Neural cell (in vitro differentiated cells): ENCODE results near the gene MYLK. TPM values are rescaled to one million over a fixed set of nuclear protein-coding genes. Genes with fewer than 3 reads are reported as not detected.
"Not testable (repeated sequence)": the region's sequence is repeated elsewhere in the genome, so short reads cannot be mapped to it uniquely, and the experiment has no call there.

Experiments
- H2AFZ ChIP-seq: fragments of 200-600, 300-800 bp; sonication (generic), shearing (Covaris generic); 2 replicates; pipeline ENCODE4 v1.6.0; 2014; ENCODE audit warnings: low read depth, mild to moderate bottlenecking, antibody characterized with exemption, low read length, moderate library complexity
- H3F3A ChIP-seq: fragments of 200-600 bp; shearing (Covaris generic); 2 replicates; pipeline ENCODE4 v1.6.1; 2016; ENCODE audit warnings: mild to moderate bottlenecking, moderate library complexity, mixed read lengths, antibody characterized with exemption, low read length; ENCODE audit not compliant: insufficient read depth, poor library complexity, severe bottlenecking
- H3K27ac ChIP-seq: fragments of 200-600, 300-800 bp; sonication (generic), shearing (Covaris generic); 2 replicates; pipeline ENCODE4 v1.5.1; 2014; ENCODE audit warnings: mild to moderate bottlenecking, low read length, moderate library complexity
- H3K27me3 ChIP-seq: fragments of 300-800, 200-600 bp; sonication (generic), shearing (Covaris generic); 2 replicates; pipeline ENCODE4 v1.6.0; 2014; ENCODE audit warnings: mild to moderate bottlenecking, low read depth, low read length, moderate library complexity; ENCODE audit not compliant: insufficient read depth
- H3K36me3 ChIP-seq: fragments of 300-800, 200-600 bp; sonication (generic), shearing (Covaris generic); 2 replicates; pipeline ENCODE4 v1.5.1; 2014; ENCODE audit warnings: mild to moderate bottlenecking, antibody characterized with exemption, low read length, moderate library complexity; ENCODE audit not compliant: insufficient read depth
- H3K4me2 ChIP-seq: fragments of 300-800, 200-600 bp; sonication (generic), shearing (Covaris generic); 2 replicates; pipeline ENCODE4 v1.6.0; 2014; ENCODE audit warnings: mild to moderate bottlenecking, low read length
- H3K4me3 ChIP-seq: fragments of 300-800, 200-600 bp; sonication (generic), shearing (Covaris generic); 2 replicates; pipeline ENCODE4 v1.5.1; 2014; ENCODE audit warnings: mild to moderate bottlenecking, low read length, moderate library complexity
- H3K79me2 ChIP-seq: fragments of 200-600 bp; shearing (Covaris generic); replicated peaks from 2 replicates; pipeline ENCODE4 v1.6.0; 2014; ENCODE audit warnings: mild to moderate bottlenecking, low read length, moderate library complexity; ENCODE audit not compliant: insufficient read depth
- H3K9ac ChIP-seq: fragments of 300-800, 200-600 bp; sonication (generic), shearing (Covaris generic); 2 replicates; pipeline ENCODE4 v1.6.1; 2016; ENCODE audit warnings: mild to moderate bottlenecking, low read length, mixed read lengths
- H3K9me2 ChIP-seq: fragments of 200-600 bp; shearing (Covaris generic); 2 replicates; pipeline ENCODE4 v1.6.1; 2016; ENCODE audit warnings: mild to moderate bottlenecking, low read length, mixed read lengths; ENCODE audit not compliant: insufficient read depth
- H3K9me3 ChIP-seq: fragments of 200-600, 300-800 bp; sonication (generic), shearing (Covaris generic); 2 replicates; pipeline ENCODE4 v1.6.1; 2016; ENCODE audit warnings: mild to moderate bottlenecking, mixed run types, low read length, moderate library complexity, mixed read lengths
- H4K20me1 ChIP-seq: fragments of 200-600 bp; shearing (Covaris generic); 2 replicates; pipeline ENCODE4 v1.6.1; 2016; ENCODE audit warnings: mild to moderate bottlenecking, mixed run types; ENCODE audit not compliant: insufficient read depth
- CTCF ChIP-seq: fragments of 450-650 bp; IDR thresholded peaks from 2 replicates; pipeline ENCODE4 v1.5.1; 2014; ENCODE audit warnings: antibody characterized with exemption, mild to moderate bottlenecking, moderate library complexity; ENCODE audit not compliant: poor library complexity, severe bottlenecking
- EP300 ChIP-seq: fragments of 450-650 bp; conservative IDR thresholded peaks from 2 replicates; pipeline ENCODE4 v1.6.1; 2014; ENCODE audit warnings: antibody characterized with exemption, mild to moderate bottlenecking, moderate library complexity; ENCODE audit not compliant: poor library complexity, severe bottlenecking
- EZH2 ChIP-seq: fragments of 200-600, 300-800 bp; shearing (Covaris generic), sonication (generic); IDR thresholded peaks from 2 replicates; pipeline ENCODE4 v1.6.1; 2014; ENCODE audit warnings: antibody characterized with exemption, low read length, borderline replicate concordance, mild to moderate bottlenecking; ENCODE audit not compliant: insufficient read depth, poor library complexity, severe bottlenecking
- MXI1 ChIP-seq: fragments of 450-650 bp; conservative IDR thresholded peaks from 2 replicates; pipeline ENCODE4 v1.6.1; 2014; ENCODE audit warnings: antibody characterized with exemption, mild to moderate bottlenecking; ENCODE audit not compliant: poor library complexity, severe bottlenecking
- POLR2AphosphoS5 ChIP-seq: IDR thresholded peaks from 2 replicates; pipeline ENCODE4 v1.6.1; 2012
- RAD21 ChIP-seq: fragments of 450-650 bp; conservative IDR thresholded peaks from 2 replicates; pipeline ENCODE4 v1.6.1; 2014; ENCODE audit warnings: antibody characterized with exemption, mild to moderate bottlenecking, moderate library complexity
- REST ChIP-seq: IDR thresholded peaks from 2 replicates; pipeline ENCODE4 v1.6.1; 2012; ENCODE audit warnings: borderline replicate concordance
- SMC3 ChIP-seq: fragments of 450-650 bp; conservative IDR thresholded peaks from 2 replicates; pipeline ENCODE4 v1.6.1; 2014; ENCODE audit warnings: antibody characterized with exemption, mild to moderate bottlenecking, moderate library complexity; ENCODE audit not compliant: poor library complexity
- TAF1 ChIP-seq: IDR thresholded peaks from 2 replicates; pipeline ENCODE4 v1.6.1; 2012; ENCODE audit warnings: low read depth
- polyA plus RNA-seq: library from polyadenylated mRNA; depleted of rRNA; stranded (reverse); fragments of >200 nt; gene quantifications from 2 replicates; pipeline ENCODE4 v1.2.3, GENCODE V29; 2014

MYLK gene
- polyA plus RNA-seq, 1 donor from 2014 or later: 0.43 TPM

GRCh38 chr3:123605789-123606234, 278.3 kb downstream of the MYLK start:
- H3K36me3 ChIP-seq: no peaks in the 10 kb centered on the region
- H3K9me3 ChIP-seq: no peaks in the 10 kb centered on the region
- no peak overlapping the region for H2AFZ ChIP-seq
- no peak overlapping the region for H3K4me2 ChIP-seq
- no peak overlapping the region for H3K4me3 ChIP-seq
- no peaks in the 10 kb centered on the region for H3K9me2 ChIP-seq
- H3F3A ChIP-seq: no peaks in the 10 kb centered on the region
- no peaks in the 10 kb centered on the region for H3K27me3 ChIP-seq
- no peak overlapping the region for H3K27ac ChIP-seq
- H4K20me1 ChIP-seq: no peaks in the 10 kb centered on the region
- TF ChIP-seq MXI1 (no peak), POLR2AphosphoS5 (no peak), REST (no peak), CTCF (no peak), TAF1 (no peak), RAD21 (no peak)
- no peaks in the 10 kb centered on the region for H3K79me2 ChIP-seq
- H3K9ac ChIP-seq: no peak overlapping the region

- H3K9ac ChIP-seq, H3K9me3 ChIP-seq, H2AFZ ChIP-seq, H3K4me2 ChIP-seq, H3K79me2 ChIP-seq, H3K4me3 ChIP-seq, H3K9me2 ChIP-seq, H4K20me1 ChIP-seq, H3F3A ChIP-seq, H3K27ac ChIP-seq, H3K27me3 ChIP-seq, H3K36me3 ChIP-seq: not testable (repeated sequence)
Observed at GRCh38 chr3:123603153-123603552, 281.0 kb downstream of the MYLK start.

- H3K27me3 ChIP-seq: no peaks in the 10 kb centered on the region
- no peak overlapping the region for H3K4me3 ChIP-seq
- H3K9ac ChIP-seq: no peak overlapping the region
- no peak overlapping the region for H2AFZ ChIP-seq
- no peaks in the 10 kb centered on the region for H3F3A ChIP-seq
- TF ChIP-seq RAD21: no peak
- no peak for TF ChIP-seq CTCF
- no peak for TF ChIP-seq SMC3
- TF ChIP-seq TAF1: no peak
- TF ChIP-seq MXI1: no peak
- no peak for TF ChIP-seq POLR2AphosphoS5
- TF ChIP-seq EP300: no peak
- no peak for TF ChIP-seq REST
- TF ChIP-seq EZH2: no peak
- no peak overlapping the region for H3K27ac ChIP-seq
- H3K9me2 ChIP-seq: no peaks in the 10 kb centered on the region
- no peaks in the 10 kb centered on the region for H3K36me3 ChIP-seq
- H3K9me3 ChIP-seq: no peaks in the 10 kb centered on the region
- no peak overlapping the region for H3K4me2 ChIP-seq
- H4K20me1 ChIP-seq: no peaks in the 10 kb centered on the region
- H3K79me2 ChIP-seq: no peaks in the 10 kb centered on the region
Observed at GRCh38 chr3:123602325-123602724, 281.8 kb downstream of the MYLK start.
